Tibial artery (tissue), 4 donors: ENCODE measurements around the gene TRPM3.
A peak's percentile ranks its signal among the peaks of the same experiment; 100 is the strongest.

Source experiments
- DNase-seq, 2 donors: peaks; one replicate each; pipeline ENCODE4 v3.0.0-alpha.2; 2019
- H3K27ac ChIP-seq, 2 donors: fragments of 200-600 bp; sonication (generic) in 1 of 2; 1 replicate in 1 of 2; 2 replicates in 1 of 2; pipeline ENCODE4 v1.5.1; 2018 to 2019; ENCODE audit warnings: mild to moderate bottlenecking in 1 of 2
- H3K27me3 ChIP-seq, 2 donors: fragments of 200-600 bp; sonication (generic) in 1 of 2; one replicate each; pipeline versions ENCODE4 v1.5.1 to v1.6.0; 2016 to 2019
- H3K36me3 ChIP-seq, 3 donors: fragments of 200-600 bp; sonication (generic) in 2 of 3; one replicate each; pipeline ENCODE4 v1.5.1; 2016 to 2019; ENCODE audit warnings: mild to moderate bottlenecking in 2 of 3
- H3K4me1 ChIP-seq, 4 donors: fragments of 200-600 bp; sonication (generic) in 2 of 4; 1 replicate in 3 of 4; 2 replicates in 1 of 4; pipeline ENCODE4 v1.5.1; 2016 to 2019
- H3K4me3 ChIP-seq, 2 donors: fragments of 200-600 bp; sonication (generic) in 1 of 2; 1 replicate in 1 of 2; 2 replicates in 1 of 2; pipeline ENCODE4 v1.5.1; 2018 to 2019; ENCODE audit warnings: mild to moderate bottlenecking in 2 of 2
- H3K9me3 ChIP-seq, 3 donors: fragments of 200-600 bp; sonication (generic) in 1 of 3; one replicate each; pipeline ENCODE4 v1.5.1; 2016 to 2019
- intact Hi-C: fragments of 100-400 bp; cut with DNase I; formaldehyde crosslinking; loops from one replicate; pipeline ENCODE4 v1.15.0; 2023; ENCODE audit warnings: low total_unique reads
- TF ChIP-seq, protein P1 (sequence below), 2 experiments: fragments of 200-600 bp in 1 of 2; fragments of 450-650 bp in 1 of 2; IDR thresholded peaks; one replicate each; pipeline ENCODE4 v1.5.1; 2017 to 2019; ENCODE audit warnings: antibody characterized with exemption in 2 of 2, mild to moderate bottlenecking in 1 of 2, moderate library complexity in 1 of 2

The TRPM3 gene

GRCh38 chr9:70613024-70613768, 508.2 kb downstream of the TRPM3 start:
- H3K27me3 ChIP-seq: no peaks in the 10 kb centered on the region
- DNase-seq: no peak
- intact Hi-C loops: no loop called here
- peak overlapping the region; percentile 70 to 71 for H3K27ac ChIP-seq
- H3K4me1 ChIP-seq: peaks cover 0 to 50% (median 30%) of the 10 kb centered on the region in 4 donors
- no peak overlapping the region for H3K4me3 ChIP-seq
- no peaks in the 10 kb centered on the region for H3K9me3 ChIP-seq
- no peaks in the 10 kb centered on the region for H3K36me3 ChIP-seq
- TF ChIP-seq, protein P1, sequence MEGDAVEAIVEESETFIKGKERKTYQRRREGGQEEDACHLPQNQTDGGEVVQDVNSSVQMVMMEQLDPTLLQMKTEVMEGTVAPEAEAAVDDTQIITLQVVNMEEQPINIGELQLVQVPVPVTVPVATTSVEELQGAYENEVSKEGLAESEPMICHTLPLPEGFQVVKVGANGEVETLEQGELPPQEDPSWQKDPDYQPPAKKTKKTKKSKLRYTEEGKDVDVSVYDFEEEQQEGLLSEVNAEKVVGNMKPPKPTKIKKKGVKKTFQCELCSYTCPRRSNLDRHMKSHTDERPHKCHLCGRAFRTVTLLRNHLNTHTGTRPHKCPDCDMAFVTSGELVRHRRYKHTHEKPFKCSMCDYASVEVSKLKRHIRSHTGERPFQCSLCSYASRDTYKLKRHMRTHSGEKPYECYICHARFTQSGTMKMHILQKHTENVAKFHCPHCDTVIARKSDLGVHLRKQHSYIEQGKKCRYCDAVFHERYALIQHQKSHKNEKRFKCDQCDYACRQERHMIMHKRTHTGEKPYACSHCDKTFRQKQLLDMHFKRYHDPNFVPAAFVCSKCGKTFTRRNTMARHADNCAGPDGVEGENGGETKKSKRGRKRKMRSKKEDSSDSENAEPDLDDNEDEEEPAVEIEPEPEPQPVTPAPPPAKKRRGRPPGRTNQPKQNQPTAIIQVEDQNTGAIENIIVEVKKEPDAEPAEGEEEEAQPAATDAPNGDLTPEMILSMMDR (IDR thresholded peaks at IDR 0.05): no peak

DNA sequence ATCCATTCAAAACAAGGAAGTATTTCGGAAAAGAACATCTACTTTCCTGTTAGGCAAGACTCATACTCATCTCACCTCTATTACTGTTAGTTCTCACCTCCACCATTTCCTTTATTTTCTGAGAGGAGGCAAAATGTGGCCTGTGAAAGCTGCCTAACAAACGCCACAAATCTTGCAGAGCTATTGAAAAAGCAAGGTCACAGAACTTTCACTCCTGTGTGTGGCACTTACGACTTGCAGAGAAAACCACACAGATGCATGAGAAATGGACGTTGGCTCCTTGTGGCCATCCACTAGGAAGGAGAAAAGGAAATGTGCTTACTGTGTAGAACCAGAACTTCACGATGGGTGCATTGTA, 511.2 kb downstream of the TRPM3 start:
- DNase-seq: no peak
- TF ChIP-seq, protein P1 (IDR thresholded peaks at IDR 0.05): no peak
- intact Hi-C loops: no loop called here
- Histone ChIP-seq H3K4me3 (no peak overlapping the region), H3K36me3 (no peaks in the 10 kb centered on the region), H3K4me1 (peaks cover 0 to 42% (median 27%) of the 10 kb centered on the region in 4 donors), H3K27ac (peak overlapping the region; percentile 70 to 71), H3K9me3 (no peaks in the 10 kb centered on the region), H3K27me3 (no peaks in the 10 kb centered on the region)

- peak in 1 of 2 donors; percentile 52 for DNase-seq
- Histone ChIP-seq H3K4me3 (no peak overlapping the region), H3K27me3 (no peaks in the 10 kb centered on the region), H3K4me1 (peaks cover 0 to 36% (median 24%) of the 10 kb centered on the region in 4 donors), H3K36me3 (no peaks in the 10 kb centered on the region), H3K27ac (peak overlapping the region; percentile 70 to 71), H3K9me3 (no peaks in the 10 kb centered on the region)
- intact Hi-C loops: loop anchor here (10.0 kb wide), 2 partner anchors 355 to 565 kb away; partner anchors contain the start of genes MAMDC2 and SMC5
- TF ChIP-seq, protein P1 (IDR thresholded peaks at IDR 0.05): no peak
These were observed 511.7 kb downstream of the TRPM3 start for GRCh38 chr9:70609542-70610286.

DNA sequence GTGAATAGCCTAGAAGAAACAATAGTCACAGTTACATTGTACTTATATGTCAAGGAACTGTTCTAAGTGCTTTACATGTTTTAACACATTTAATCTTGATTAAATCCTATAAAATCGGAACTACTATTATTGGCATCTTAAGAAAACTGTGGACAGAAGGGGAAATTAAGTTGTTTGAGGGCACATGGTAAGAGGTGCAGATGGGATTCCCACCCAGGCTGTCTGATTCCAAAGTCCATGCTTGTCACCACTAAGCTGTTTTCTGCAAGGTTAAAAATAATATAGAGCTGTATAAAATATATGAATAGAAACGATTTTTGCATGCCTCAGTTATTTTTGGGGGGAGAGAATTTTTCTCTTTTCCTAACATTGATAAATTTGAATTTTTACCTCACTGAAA, 512.4 kb downstream of the TRPM3 start:
- peak overlapping the region; percentile 53 to 70 for H3K27ac ChIP-seq
- TF ChIP-seq, protein P1 (IDR thresholded peaks at IDR 0.05): no peak
- no peak for DNase-seq
- peaks cover 0 to 29% (median 20%) of the 10 kb centered on the region in 4 donors for H3K4me1 ChIP-seq
- H3K4me3 ChIP-seq: no peak overlapping the region
- H3K27me3 ChIP-seq: no peaks in the 10 kb centered on the region
- no peaks in the 10 kb centered on the region for H3K36me3 ChIP-seq
- intact Hi-C loops: loop anchor here (10.0 kb wide), 2 partner anchors 354 to 564 kb away; partner anchors contain the start of genes MAMDC2 and SMC5
- H3K9me3 ChIP-seq: no peaks in the 10 kb centered on the region

GRCh38 chr9:70607926-70608325, 513.5 kb downstream of the TRPM3 start:
- Histone ChIP-seq H3K4me3 (no peak overlapping the region), H3K36me3 (no peaks in the 10 kb centered on the region), H3K27me3 (no peaks in the 10 kb centered on the region), H3K27ac (no peak overlapping the region), H3K9me3 (no peaks in the 10 kb centered on the region), H3K4me1 (peaks cover 0 to 18% (median 10%) of the 10 kb centered on the region in 4 donors)
- intact Hi-C loops: loop anchor here (10.0 kb wide), 2 partner anchors 353 to 563 kb away; partner anchors contain the start of genes MAMDC2 and SMC5
- peak in 1 of 2 donors; percentile 56 for DNase-seq
- TF ChIP-seq, protein P1 (IDR thresholded peaks at IDR 0.05): no peak
